Stomach (tissue), 9 donors: Measurements from ENCODE around the gene SMCO4. TPM values are rescaled to one million over a fixed set of nuclear protein-coding genes. Genes with fewer than 3 reads are reported as not detected.

Source experiments
- DNase-seq, 2 donors: peaks; one replicate each; pipeline versions ENCODE4 v3.0.0 to v3.0.0-alpha.2; 2013 to 2019
- H3K27ac ChIP-seq, 5 donors: fragments of 200-600 bp in 4 of 5; sonication (generic) in 4 of 5; one replicate each; pipeline ENCODE4 v1.5.1; 2013 to 2019; ENCODE audit warnings: mild to moderate bottlenecking in 1 of 5, moderate library complexity in 1 of 5
- H3K27me3 ChIP-seq, 3 donors: fragments of 200-600 bp; sonication (generic); one replicate each; pipeline ENCODE4 v1.5.1; 2017 to 2019; ENCODE audit warnings: mixed run types in 1 of 3
- H3K36me3 ChIP-seq, 4 donors: fragments of 200-600 bp; sonication (generic); 1 replicate in 3 of 4; 2 replicates in 1 of 4; pipeline ENCODE4 v1.5.1; 2016 to 2019
- H3K4me1 ChIP-seq, 4 donors: fragments of 200-600 bp; sonication (generic); one replicate each; pipeline ENCODE4 v1.5.1; 2016 to 2019
- H3K4me3 ChIP-seq, 4 donors: fragments of 200-600 bp; sonication (generic) in 3 of 4; one replicate each; pipeline ENCODE4 v1.5.1; 2016 to 2019; ENCODE audit warnings: mild to moderate bottlenecking in 1 of 4
- H3K9me3 ChIP-seq, 4 donors: fragments of 200-600 bp; sonication (generic); one replicate each; pipeline ENCODE4 v1.5.1; 2016 to 2019
- CTCF ChIP-seq, 7 experiments: fragments of 450-650 bp in 4 of 7; fragments of 200-600 bp in 3 of 7; sonication (generic) in 3 of 7; IDR thresholded peaks; one replicate each; pipeline ENCODE4 v1.5.1; 2016 to 2019; ENCODE audit warnings: antibody characterized with exemption in 7 of 7, control low read depth in 2 of 7, mild to moderate bottlenecking in 1 of 7
- EP300 ChIP-seq: sonication (generic); formaldehyde crosslinking; IDR thresholded peaks from one replicate; pipeline ENCODE4 v1.6.1; 2017; ENCODE audit warnings: antibody characterized with exemption
- POLR2A ChIP-seq, 4 donors: fragments of 450-650 bp; IDR thresholded peaks; one replicate each; pipeline ENCODE4 v1.6.1; 2016; ENCODE audit warnings: antibody characterized with exemption in 4 of 4, control low read depth in 2 of 4, mild to moderate bottlenecking in 1 of 4, moderate library complexity in 1 of 4
- POLR2AphosphoS5 ChIP-seq, 3 donors: sonication (generic); formaldehyde crosslinking; IDR thresholded peaks; one replicate each; pipeline ENCODE4 v1.6.1; 2016; ENCODE audit warnings: antibody characterized with exemption in 3 of 3
- WGBS, 5 donors: extraction: QIAGEN DNeasy Blood & Tissue Kit in 3 of 5; methylation state at CpG; one replicate each; pipeline versions ENCODE4 v1.1.5 to v1.1.7; 2013 to 2018; 5-methylcytosine and 5-hydroxymethylcytosine counted together
- intact Hi-C: fragments of 100-400 bp; cut with DNase I; formaldehyde crosslinking; loops from one replicate; pipeline ENCODE4 v1.15.1; 2023; ENCODE audit warnings: low total_unique reads
- polyA plus RNA-seq, 3 donors: library from polyadenylated mRNA; stranded (reverse); fragments of 200-250 nt; gene quantifications; one replicate each; pipeline ENCODE4 v1.2.3, GENCODE V29; 2013
- total RNA-seq, 5 donors: library from RNA; depleted of rRNA; stranded (reverse); fragments of >200 nt; gene quantifications; one replicate each; pipeline versions ENCODE4 v1.1.0 to v1.2.3, GENCODE V29; 2014 to 2016
- donor health status: healthy with polysubstance abuse.
- donor health status: Bipolar disorder and iron deficiency.
- donor health status: healthy.

SMCO4 gene
- total and polyA plus RNA-seq, 8 donors = 2.9 to 306 (median 25.1) TPM; not detected in 1

- TF ChIP-seq CTCF (IDR thresholded peaks at IDR 0.05) = no peak
- TF ChIP-seq EP300 = no peak
- no peak for TF ChIP-seq POLR2A (IDR thresholded peaks at IDR 0.05)
- no peak for TF ChIP-seq POLR2AphosphoS5 (IDR thresholded peaks at IDR 0.05)
- Histone ChIP-seq H3K36me3 (no peaks in the 10 kb centered on the region), H3K4me1 (peaks cover 38 to 53% (median 43%) of the 10 kb centered on the region in 4 donors), H3K27ac (no peak overlapping the region), H3K27me3 (no peaks in the 10 kb centered on the region), H3K4me3 (no peak overlapping the region), H3K9me3 (no peaks in the 10 kb centered on the region)
- intact Hi-C loops = no loop called here
- no peak for DNase-seq
- 70 to 92% (median 82%) methylated on average over 3 of the region's 3 CpGs for WGBS, 5 donors
These were observed 10.9 kb downstream of the SMCO4 start for GRCh38 chr11:93532281-93532789.

- Histone ChIP-seq H3K27me3 (no peaks in the 10 kb centered on the region), H3K9me3 (no peaks in the 10 kb centered on the region), H3K36me3 (no peaks in the 10 kb centered on the region), H3K4me1 (peaks cover 34 to 57% (median 49%) of the 10 kb centered on the region in 4 donors), H3K27ac (peak overlapping the region in 3 of 5 donors; percentile 69 to 77 (median 74)), H3K4me3 (no peak overlapping the region)
- WGBS, 5 donors = 32 to 54% (median 48%) methylated on average over 1 of the region's 1 CpG
- TF ChIP-seq POLR2AphosphoS5 (IDR thresholded peaks at IDR 0.05) = no peak
- TF ChIP-seq POLR2A (IDR thresholded peaks at IDR 0.05) = no peak
- TF ChIP-seq CTCF (IDR thresholded peaks at IDR 0.05) = no peak
- TF ChIP-seq EP300 = no peak
- DNase-seq = no peak
- intact Hi-C loops = no loop called here
These were observed 12.7 kb downstream of the SMCO4 start for GRCh38 chr11:93530468-93530826.

- intact Hi-C loops = no loop called here
- Histone ChIP-seq H3K9me3 (no peaks in the 10 kb centered on the region), H3K27ac (peak overlapping the region in 4 of 5 donors; percentile 56 to 77 (median 72)), H3K4me3 (no peak overlapping the region), H3K36me3 (no peaks in the 10 kb centered on the region), H3K4me1 (peaks cover 39 to 62% (median 54%) of the 10 kb centered on the region in 4 donors), H3K27me3 (no peaks in the 10 kb centered on the region)
- 37 to 57% (median 54%) methylated on average over 9 of the region's 9 CpGs for WGBS, 5 donors
- TF ChIP-seq EP300 = no peak
- no peak for TF ChIP-seq POLR2AphosphoS5 (IDR thresholded peaks at IDR 0.05)
- TF ChIP-seq CTCF (IDR thresholded peaks at IDR 0.05) = no peak
- TF ChIP-seq POLR2A (IDR thresholded peaks at IDR 0.05) = no peak
- no peak for DNase-seq
These were observed 13.3 kb downstream of the SMCO4 start for GRCh38 chr11:93529707-93530467.

DNA sequence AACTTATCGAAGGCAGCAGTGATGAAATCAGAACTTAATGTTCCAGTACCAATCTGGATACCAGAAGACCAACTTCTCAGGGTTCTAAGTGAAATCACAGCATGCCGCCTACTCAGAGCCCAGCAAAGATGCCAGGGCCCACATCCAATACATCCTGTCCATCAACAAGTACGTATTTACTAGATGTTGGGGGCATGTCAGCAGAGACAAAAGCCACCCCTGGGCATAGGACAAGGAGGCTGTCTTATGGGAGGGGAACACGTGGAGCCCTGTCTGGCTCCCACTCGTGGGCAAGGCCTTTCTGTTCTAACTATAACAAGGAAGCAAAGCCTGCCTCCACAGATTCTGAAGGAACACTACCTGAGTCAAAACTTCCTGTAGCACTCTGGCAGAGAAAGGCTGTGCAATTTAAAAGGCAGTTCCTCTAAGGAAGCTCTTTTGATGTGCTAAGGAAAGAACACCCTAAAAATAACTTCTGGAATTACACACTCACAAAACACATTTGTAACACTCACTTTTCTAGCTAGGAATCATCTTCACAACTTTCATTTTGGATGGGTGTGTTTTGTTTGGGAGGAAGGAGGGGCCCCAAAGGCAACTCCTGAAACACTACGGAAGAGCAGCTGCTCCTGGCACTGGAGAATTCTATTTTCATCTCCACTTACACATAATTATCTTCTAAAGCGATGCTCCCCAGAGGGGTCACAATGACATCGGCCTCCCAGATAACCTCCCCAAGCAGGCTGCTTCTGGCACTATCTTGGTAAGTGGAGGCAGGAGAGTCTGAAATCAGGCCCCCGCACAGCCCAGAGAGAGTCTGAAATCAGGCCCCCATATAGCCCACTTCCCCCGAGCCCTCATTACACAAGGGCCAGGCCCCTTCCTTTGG is 14.2 kb downstream of the SMCO4 start:
- Histone ChIP-seq H3K4me1 (peaks cover 41 to 71% (median 60%) of the 10 kb centered on the region in 4 donors), H3K27ac (peak overlapping the region; percentile 56 to 77 (median 69)), H3K9me3 (no peaks in the 10 kb centered on the region), H3K27me3 (no peaks in the 10 kb centered on the region), H3K36me3 (no peaks in the 10 kb centered on the region), H3K4me3 (no peak overlapping the region)
- TF ChIP-seq CTCF (IDR thresholded peaks at IDR 0.05) (no peak), EP300 (no peak), POLR2AphosphoS5 (IDR thresholded peaks at IDR 0.05) (no peak), POLR2A (IDR thresholded peaks at IDR 0.05) (no peak)
- no peak for DNase-seq
- intact Hi-C loops = no loop called here
- 61 to 72% (median 64%) methylated on average over 10 of the region's 10 CpGs for WGBS, 5 donors
